GM12872 (cell line): ENCODE results near the gene DPH6.

Source experiments
- CTCF ChIP-seq: IDR thresholded peaks from 3 replicates; pipeline ENCODE4 v1.5.1; 2011; ENCODE audit warnings: low read depth, mild to moderate bottlenecking, low read length, moderate library complexity; ENCODE audit not compliant: insufficient read depth

Gene DPH6

GRCh38 chr15:35393398-35393797 lies 152.6 kb downstream of the DPH6 start:
- TF ChIP-seq CTCF, result no peak

GRCh38 chr15:35383506-35383905 lies 162.5 kb downstream of the DPH6 start:
- TF ChIP-seq CTCF, result no peak

- TF ChIP-seq CTCF, result no peak
Observed at GRCh38 chr15:35381328-35381727, 164.6 kb downstream of the DPH6 start.

- no peak for TF ChIP-seq CTCF
Observed at GRCh38 chr15:35379972-35380371, 166.0 kb downstream of the DPH6 start.

GRCh38 chr15:35376707-35377106 lies 169.3 kb downstream of the DPH6 start:
- no peak for TF ChIP-seq CTCF

GRCh38 chr15:35374661-35375060 lies 171.3 kb downstream of the DPH6 start:
- TF ChIP-seq CTCF, result no peak

GRCh38 chr15:35362195-35362829 lies 183.7 kb downstream of the DPH6 start:
- TF ChIP-seq CTCF, result no peak
